ENCODE measurements around the gene PDIA2.
"Not testable (repeated sequence)": the region's sequence is repeated elsewhere in the genome, so short reads cannot be mapped to it uniquely, and the experiment has no call there.

The PDIA2 gene

GRCh38 chr16:283033-283805 is at the start of gene PDIA2:
PDIA2 (plus strand) TSS chr16:283164; CDS start chr16:283170, 6 bp downstream.
- DNase-seq (ENCODE audit: low spot score): no peak

- DNase-seq (ENCODE audit: low spot score): peak; percentile 96
These were observed 48.3 kb upstream of the PDIA2 start, which contains the start of gene FAM234A for GRCh38 chr16:234468-235305. FAM234A (plus strand) TSS chr16:234821; CDS start chr16:254414, 19,593 bp downstream.

- DNase-seq (ENCODE audit: low spot score): no peak
These were observed 43.1 kb upstream of the PDIA2 start for GRCh38 chr16:239948-240277.

GRCh38 chr16:240559-240958 is 42.4 kb upstream of the PDIA2 start:
- no peak for DNase-seq (ENCODE audit: low spot score)

- no peak for DNase-seq (ENCODE audit: low spot score)
These were observed 40.7 kb upstream of the PDIA2 start for GRCh38 chr16:242281-242680.

- no peak for DNase-seq (ENCODE audit: low spot score)
These were observed 39.6 kb upstream of the PDIA2 start for GRCh38 chr16:243348-243747.

- DNase-seq (ENCODE audit: low spot score): no peak
These were observed 37.9 kb upstream of the PDIA2 start for GRCh38 chr16:245105-245504.

- no peak for DNase-seq (ENCODE audit: low spot score)
These were observed 35.9 kb upstream of the PDIA2 start for GRCh38 chr16:247027-247426.

GRCh38 chr16:249431-249830 is 33.5 kb upstream of the PDIA2 start:
- no peak for DNase-seq (ENCODE audit: low spot score)

- DNase-seq (ENCODE audit: low spot score): no peak
These were observed 30.3 kb upstream of the PDIA2 start for GRCh38 chr16:252366-253337.

GRCh38 chr16:253833-254232 is 29.1 kb upstream of the PDIA2 start:
- DNase-seq (ENCODE audit: low spot score): no peak

- no peak for DNase-seq (ENCODE audit: low spot score)
These were observed 28.5 kb upstream of the PDIA2 start for GRCh38 chr16:254461-254860.

- no peak for DNase-seq (ENCODE audit: low spot score)
These were observed 27.8 kb upstream of the PDIA2 start for GRCh38 chr16:255183-255582.

GRCh38 chr16:258091-258490 is 24.9 kb upstream of the PDIA2 start:
- not testable (repeated sequence) for DNase-seq (ENCODE audit: low spot score)

- no peak for DNase-seq (ENCODE audit: low spot score)
These were observed 23.7 kb upstream of the PDIA2 start for GRCh38 chr16:259226-259625.

GRCh38 chr16:259814-260253 is 23.1 kb upstream of the PDIA2 start:
- no peak for DNase-seq (ENCODE audit: low spot score)

- no peak for DNase-seq (ENCODE audit: low spot score)
These were observed 22.6 kb upstream of the PDIA2 start for GRCh38 chr16:260326-260725.

GRCh38 chr16:261031-261691 is 21.8 kb upstream of the PDIA2 start:
- no peak for DNase-seq (ENCODE audit: low spot score)

GRCh38 chr16:262121-262745 is 20.7 kb upstream of the PDIA2 start:
- DNase-seq (ENCODE audit: low spot score): no peak

GRCh38 chr16:263182-263774 is 19.7 kb upstream of the PDIA2 start:
- no peak for DNase-seq (ENCODE audit: low spot score)

- DNase-seq (ENCODE audit: low spot score): no peak
These were observed 19.0 kb upstream of the PDIA2 start for GRCh38 chr16:263944-264343.

Measured in NAMALWA (cell line).